ENCODE data around the gene ARFGAP2.

The ARFGAP2 gene

GRCh38 chr11:47187723-47188122, 11.0 kb upstream of the ARFGAP2 start:
- no peak for DNase-seq (ENCODE audit: low read depth in 2 of 2)

- no peak for DNase-seq (ENCODE audit: low read depth in 2 of 2)
Measured at GRCh38 chr11:47186700-47187695, 10.3 kb upstream of the ARFGAP2 start.

GRCh38 chr11:47186076-47186699, 9.5 kb upstream of the ARFGAP2 start, which contains the start of gene PACSIN3:
TSS of gene PACSIN3 (minus strand) at chr11:47186434. CDS start at chr11:47182727, 3,707 bp downstream.
- DNase-seq (ENCODE audit: low read depth in 2 of 2): no peak

GRCh38 chr11:47185305-47186075, 8.8 kb upstream of the ARFGAP2 start:
- no peak for DNase-seq (ENCODE audit: low read depth in 2 of 2)

- DNase-seq (ENCODE audit: low read depth in 2 of 2): no peak
Measured at GRCh38 chr11:47184711-47185304, 8.1 kb upstream of the ARFGAP2 start.

- DNase-seq (ENCODE audit: low read depth in 2 of 2): no peak
Measured at GRCh38 chr11:47183969-47184368, 7.3 kb upstream of the ARFGAP2 start.

- DNase-seq (ENCODE audit: low read depth in 2 of 2): no peak
Measured at GRCh38 chr11:47183031-47183856, 6.6 kb upstream of the ARFGAP2 start.

- DNase-seq (ENCODE audit: low read depth in 2 of 2): no peak
Measured at GRCh38 chr11:47182380-47182779, 5.7 kb upstream of the ARFGAP2 start.

GRCh38 chr11:47181271-47181670, 4.6 kb upstream of the ARFGAP2 start:
- no peak for DNase-seq (ENCODE audit: low read depth in 2 of 2)

GRCh38 chr11:47180006-47180787, 3.5 kb upstream of the ARFGAP2 start:
- no peak for DNase-seq (ENCODE audit: low read depth in 2 of 2)

GRCh38 chr11:47179655-47179991, 2.9 kb upstream of the ARFGAP2 start:
- DNase-seq (ENCODE audit: low read depth in 2 of 2): no peak

- DNase-seq (ENCODE audit: low read depth in 2 of 2): no peak
Measured at GRCh38 chr11:47178737-47179654, 2.3 kb upstream of the ARFGAP2 start.

GRCh38 chr11:47178316-47178715, 1.6 kb upstream of the ARFGAP2 start:
- DNase-seq (ENCODE audit: low read depth in 2 of 2): no peak

GRCh38 chr11:47177846-47178245, 1.2 kb upstream of the ARFGAP2 start:
- DNase-seq (ENCODE audit: low read depth in 2 of 2): no peak

- DNase-seq (ENCODE audit: low read depth in 2 of 2): peak in 1 of 2 experiments; percentile 39
Measured at GRCh38 chr11:47177229-47177845, 658 bp upstream of the ARFGAP2 start.

GRCh38 chr11:47175746-47176327, 842 bp downstream of the ARFGAP2 start:
- DNase-seq (ENCODE audit: low read depth in 2 of 2): no peak

GRCh38 chr11:47172740-47173336, 3.8 kb downstream of the ARFGAP2 start:
- no peak for DNase-seq (ENCODE audit: low read depth in 2 of 2)

- DNase-seq (ENCODE audit: low read depth in 2 of 2): no peak
Measured at GRCh38 chr11:47171856-47172255, 4.8 kb downstream of the ARFGAP2 start.
